Measurements from ENCODE around the gene ERICH6B. TPM values are rescaled to one million over a fixed set of nuclear protein-coding genes. Genes with fewer than 3 reads are reported as not detected.

ERICH6B gene
- total RNA-seq, 6 experiments from 2014 or later: not detected

GRCh38 chr13:45508776-45509175 lies 106.8 kb downstream of the ERICH6B start:
- 75% methylated on average over 3 of the region's 7 CpGs for WGBS (ENCODE audit: insufficient coverage, low coverage, low lambda C conversion rate, missing lambda C conversion rate)
- TF ChIP-seq POLR2A (IDR thresholded peaks at IDR 0.05): no peak
- TF ChIP-seq CTCF (IDR thresholded peaks at IDR 0.05): no peak
- H3K27ac ChIP-seq: no peak overlapping the region
- H3K4me1 ChIP-seq: no peaks in the 10 kb centered on the region
- no peaks in the 10 kb centered on the region for H3K9me3 ChIP-seq
- no peak overlapping the region for H3K4me3 ChIP-seq
- intact Hi-C loops (cut with DNase I): no loop called here
- ATAC-seq (no peak), DNase-seq (no peak)
- H3K36me3 ChIP-seq: peaks cover 0 to 91% (median 33%) of the 10 kb centered on the region in 4 donors
- no peaks in the 10 kb centered on the region for H3K27me3 ChIP-seq

GRCh38 chr13:45506811-45507210 lies 108.7 kb downstream of the ERICH6B start:
- Histone ChIP-seq H3K36me3 (peaks cover 0 to 83% (median 36%) of the 10 kb centered on the region in 4 donors), H3K27ac (no peak overlapping the region), H3K4me3 (no peak overlapping the region), H3K9me3 (no peaks in the 10 kb centered on the region), H3K27me3 (no peaks in the 10 kb centered on the region), H3K4me1 (peaks cover 0 to 6% (median 2%) of the 10 kb centered on the region in 4 donors)
- DNase-seq (no peak), ATAC-seq (peak in 1 of 4 donors; percentile 27)
- TF ChIP-seq CTCF (IDR thresholded peaks at IDR 0.05): no peak
- no peak for TF ChIP-seq POLR2A (IDR thresholded peaks at IDR 0.05)
- intact Hi-C loops (cut with DNase I): no loop called here
- WGBS (ENCODE audit: insufficient coverage, low coverage, low lambda C conversion rate, missing lambda C conversion rate): 86% methylated on average over 6 of the region's 6 CpGs

DNA sequence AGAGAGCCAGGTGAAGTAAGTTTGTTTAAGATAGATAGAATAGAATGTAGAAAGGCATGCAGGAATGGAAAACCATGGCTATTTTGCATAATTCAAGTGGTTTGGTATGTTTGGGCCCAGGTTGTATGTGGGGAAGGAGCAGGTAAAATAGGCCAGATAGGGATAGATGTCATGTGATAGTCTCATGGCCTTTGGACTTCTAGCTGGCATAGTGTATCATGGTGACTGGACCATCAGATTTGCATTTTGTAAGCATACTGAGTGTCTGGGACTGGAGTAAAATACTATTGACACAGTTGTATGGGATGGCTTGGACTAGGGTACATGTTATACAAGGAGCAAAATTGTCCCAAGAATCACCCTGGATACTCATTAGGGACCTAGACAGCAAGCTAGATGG lies 111.9 kb downstream of the ERICH6B start:
- Histone ChIP-seq H3K4me3 (no peak overlapping the region), H3K9me3 (no peaks in the 10 kb centered on the region), H3K4me1 (peaks cover 0 to 22% (median 11%) of the 10 kb centered on the region in 4 donors), H3K27ac (no peak overlapping the region), H3K36me3 (peaks cover 0 to 55% (median 24%) of the 10 kb centered on the region in 4 donors), H3K27me3 (no peaks in the 10 kb centered on the region)
- ATAC-seq (peak; percentile 62 to 83 (median 70)), DNase-seq (no peak)
- no peak for TF ChIP-seq CTCF (IDR thresholded peaks at IDR 0.05)
- no peak for TF ChIP-seq POLR2A (IDR thresholded peaks at IDR 0.05)
- intact Hi-C loops (cut with DNase I): no loop called here

GRCh38 chr13:45501175-45501526 lies 114.4 kb downstream of the ERICH6B start:
- TF ChIP-seq POLR2A (IDR thresholded peaks at IDR 0.05): no peak
- no peak for TF ChIP-seq CTCF (IDR thresholded peaks at IDR 0.05)
- 21% methylated on average over 1 of the region's 1 CpG for WGBS (ENCODE audit: insufficient coverage, low coverage, low lambda C conversion rate, missing lambda C conversion rate)
- DNase-seq (no peak), ATAC-seq (peak; percentile 9 to 82 (median 66))
- Histone ChIP-seq H3K27ac (peak overlapping the region; percentile 23 to 47 (median 28)), H3K9me3 (no peaks in the 10 kb centered on the region), H3K4me3 (no peak overlapping the region), H3K27me3 (no peaks in the 10 kb centered on the region), H3K36me3 (peaks cover 0 to 50% (median 33%) of the 10 kb centered on the region in 4 donors), H3K4me1 (peaks cover 0 to 22% (median 11%) of the 10 kb centered on the region in 4 donors)
- intact Hi-C loops (cut with DNase I): no loop called here
